ENCODE measurements around the gene GSS. TPM values are rescaled to one million over a fixed set of nuclear protein-coding genes. Genes with fewer than 3 reads are reported as not detected.

GSS gene
- total RNA-seq, 3 donors from 2014 or later = 33.4 to 61.9 (median 53.7) TPM

DNA sequence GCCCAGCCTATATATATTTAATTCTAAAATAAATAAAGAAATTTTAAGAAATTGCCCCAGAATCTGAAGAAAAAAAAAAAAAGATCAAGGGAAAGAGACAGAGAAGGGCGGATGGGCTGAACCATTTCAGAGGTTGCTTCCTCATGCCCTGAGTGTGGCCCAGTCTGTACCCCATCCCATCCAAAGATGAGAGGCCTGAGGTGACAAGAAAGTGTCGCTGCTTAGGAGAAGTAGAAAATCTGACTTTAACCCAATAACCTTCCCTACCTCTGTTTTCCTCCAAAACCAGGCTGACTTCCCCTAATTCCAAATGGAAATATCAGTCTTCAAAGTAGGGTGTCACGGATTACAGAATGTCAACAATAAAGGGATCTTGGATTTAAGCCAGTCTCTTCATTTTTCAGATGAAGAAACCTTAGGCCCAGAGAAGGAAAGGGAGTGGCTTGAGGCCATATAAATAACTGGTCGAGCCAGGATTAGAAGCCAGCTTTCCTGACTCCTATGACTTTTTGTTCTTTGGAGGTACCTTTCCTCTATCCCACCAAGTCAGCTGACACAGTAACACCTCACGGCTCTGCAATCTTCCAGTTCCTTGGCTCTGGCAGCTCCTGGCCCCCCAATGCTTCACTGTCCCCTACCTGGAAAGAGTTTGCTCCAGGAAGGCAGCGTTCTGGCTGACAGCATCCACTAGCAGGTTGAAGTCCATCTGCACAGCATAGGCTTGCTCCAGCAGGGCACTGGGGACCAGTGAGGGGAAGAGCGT lies 10.1 kb downstream of the GSS start:
- intact Hi-C loops (cut with DNase I; ENCODE audit: low total_unique reads) = no loop called here
- Histone ChIP-seq H3K4me1 (no peaks in the 10 kb centered on the region), H3K27ac (peak overlapping the region; percentile 66 to 69), H3K36me3 (no peaks in the 10 kb centered on the region), H3K4me3 (no peak overlapping the region), H3K27me3 (no peaks in the 10 kb centered on the region), H3K9me3 (no peaks in the 10 kb centered on the region)
- TF ChIP-seq, protein P1, sequence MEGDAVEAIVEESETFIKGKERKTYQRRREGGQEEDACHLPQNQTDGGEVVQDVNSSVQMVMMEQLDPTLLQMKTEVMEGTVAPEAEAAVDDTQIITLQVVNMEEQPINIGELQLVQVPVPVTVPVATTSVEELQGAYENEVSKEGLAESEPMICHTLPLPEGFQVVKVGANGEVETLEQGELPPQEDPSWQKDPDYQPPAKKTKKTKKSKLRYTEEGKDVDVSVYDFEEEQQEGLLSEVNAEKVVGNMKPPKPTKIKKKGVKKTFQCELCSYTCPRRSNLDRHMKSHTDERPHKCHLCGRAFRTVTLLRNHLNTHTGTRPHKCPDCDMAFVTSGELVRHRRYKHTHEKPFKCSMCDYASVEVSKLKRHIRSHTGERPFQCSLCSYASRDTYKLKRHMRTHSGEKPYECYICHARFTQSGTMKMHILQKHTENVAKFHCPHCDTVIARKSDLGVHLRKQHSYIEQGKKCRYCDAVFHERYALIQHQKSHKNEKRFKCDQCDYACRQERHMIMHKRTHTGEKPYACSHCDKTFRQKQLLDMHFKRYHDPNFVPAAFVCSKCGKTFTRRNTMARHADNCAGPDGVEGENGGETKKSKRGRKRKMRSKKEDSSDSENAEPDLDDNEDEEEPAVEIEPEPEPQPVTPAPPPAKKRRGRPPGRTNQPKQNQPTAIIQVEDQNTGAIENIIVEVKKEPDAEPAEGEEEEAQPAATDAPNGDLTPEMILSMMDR (IDR thresholded peaks at IDR 0.05) = no peak
- TF ChIP-seq POLR2A (IDR thresholded peaks at IDR 0.05) = no peak
- no peak for TF ChIP-seq POLR2AphosphoS5 (IDR thresholded peaks at IDR 0.05)
- peak; percentile 27 to 31 for DNase-seq (ENCODE audit: low spot score in 2 of 2)

DNA sequence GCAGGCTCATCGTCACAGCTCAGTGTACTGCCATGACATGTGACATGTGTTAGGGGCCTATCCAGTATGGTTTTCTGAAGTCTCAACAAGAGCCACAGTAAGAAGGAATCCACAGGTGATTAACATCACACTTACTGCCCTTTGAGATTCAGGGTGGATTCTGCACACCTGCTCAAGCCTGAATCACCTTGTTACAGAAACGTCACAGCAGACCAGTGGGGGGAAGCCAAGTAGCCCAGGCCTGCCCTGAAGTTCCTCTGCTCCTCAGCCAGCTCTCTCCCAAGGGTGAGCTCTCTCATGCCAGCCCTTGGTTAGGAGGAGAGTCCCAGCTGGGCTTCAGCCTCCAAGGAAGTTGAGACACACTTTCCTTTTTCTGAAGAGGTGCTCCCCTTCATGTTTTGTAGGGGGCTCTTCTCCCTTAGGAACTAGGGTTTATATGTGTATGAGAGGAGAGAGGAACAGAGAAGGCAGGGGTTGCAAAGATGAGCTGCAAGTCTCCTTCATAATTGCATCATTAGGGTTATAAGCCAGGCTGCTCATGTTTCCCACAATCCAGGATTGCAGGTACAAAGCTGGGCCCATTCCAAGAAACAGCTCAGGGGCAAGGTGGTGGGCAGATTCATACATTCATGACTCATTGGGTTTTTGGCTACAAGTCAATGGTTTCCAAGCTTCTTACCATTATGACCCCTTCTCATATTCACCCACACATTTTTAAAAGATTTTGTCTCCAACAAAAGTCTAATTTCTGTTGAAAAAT lies 11.6 kb downstream of the GSS start:
- intact Hi-C loops (cut with DNase I; ENCODE audit: low total_unique reads) = no loop called here
- peak overlapping the region; percentile 11 to 52 for H3K27ac ChIP-seq

DNA sequence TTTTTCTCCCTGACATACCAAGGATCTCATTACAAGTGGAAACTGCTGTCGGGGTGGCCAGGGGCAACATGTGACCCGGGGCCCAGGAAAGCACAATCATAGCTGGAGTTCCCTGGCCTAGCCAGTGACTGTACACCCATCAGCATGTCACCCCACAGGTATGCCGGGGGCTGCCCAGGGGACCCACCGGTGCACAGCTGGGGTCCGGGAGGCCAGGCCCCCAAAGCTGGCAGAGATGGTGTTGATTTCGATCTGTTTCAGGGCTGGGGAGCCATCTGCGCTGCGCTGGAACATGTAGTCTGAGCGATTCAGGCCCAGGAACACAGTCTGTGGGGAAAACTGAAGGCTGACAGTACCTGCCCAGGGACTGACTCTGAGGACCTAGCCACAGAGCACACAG lies 13.3 kb downstream of the GSS start:
- H3K27ac ChIP-seq = no peak overlapping the region
- no peak for DNase-seq (ENCODE audit: low spot score in 2 of 2)
- H3K4me1 ChIP-seq = peaks cover 0 to 8% of the 10 kb centered on the region in 2 donors
- H3K9me3 ChIP-seq = no peaks in the 10 kb centered on the region
- no peak overlapping the region for H3K4me3 ChIP-seq
- intact Hi-C loops (cut with DNase I; ENCODE audit: low total_unique reads) = no loop called here
- no peaks in the 10 kb centered on the region for H3K27me3 ChIP-seq
- TF ChIP-seq, protein P1 (IDR thresholded peaks at IDR 0.05) = no peak
- TF ChIP-seq POLR2A (IDR thresholded peaks at IDR 0.05) (no peak), POLR2AphosphoS5 (IDR thresholded peaks at IDR 0.05) (no peak)
- H3K36me3 ChIP-seq = no peaks in the 10 kb centered on the region

More for the DNA sequence above, 11.6 kb downstream of the GSS start:
- Histone ChIP-seq H3K9me3 (no peaks in the 10 kb centered on the region), H3K27me3 (no peaks in the 10 kb centered on the region), H3K4me1 (no peaks in the 10 kb centered on the region), H3K4me3 (no peak overlapping the region), H3K36me3 (no peaks in the 10 kb centered on the region)
- TF ChIP-seq POLR2AphosphoS5 (IDR thresholded peaks at IDR 0.05) = no peak
- peak in 1 of 2 donors; percentile 31 for DNase-seq (ENCODE audit: low spot score in 2 of 2)

DNA sequence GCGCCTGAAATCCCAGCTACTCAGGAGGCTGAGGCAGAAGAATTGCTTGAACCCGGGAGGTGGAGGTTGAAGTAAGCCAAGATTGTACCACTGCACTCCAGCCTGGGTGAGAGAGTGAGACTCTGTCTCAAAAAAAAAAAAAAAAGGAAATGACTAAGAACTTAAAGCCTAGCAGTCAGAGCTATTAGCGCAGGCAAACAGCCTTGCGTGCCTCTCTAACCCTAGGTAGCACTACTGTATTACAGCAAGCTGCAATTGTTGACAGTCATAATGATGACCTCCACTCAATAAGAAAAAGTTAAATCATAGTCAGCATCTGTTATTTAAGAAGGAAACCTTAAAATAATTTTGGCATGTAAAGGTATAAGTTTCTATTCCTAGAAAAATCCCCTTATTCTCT lies 14.4 kb downstream of the GSS start:
- H3K36me3 ChIP-seq = no peaks in the 10 kb centered on the region
- intact Hi-C loops (cut with DNase I; ENCODE audit: low total_unique reads) = no loop called here
- no peaks in the 10 kb centered on the region for H3K9me3 ChIP-seq
- H3K4me3 ChIP-seq = no peak overlapping the region
- TF ChIP-seq POLR2A (IDR thresholded peaks at IDR 0.05) = no peak
- TF ChIP-seq POLR2AphosphoS5 (IDR thresholded peaks at IDR 0.05) = no peak
- TF ChIP-seq, protein P1 (IDR thresholded peaks at IDR 0.05) = no peak
- no peak overlapping the region for H3K27ac ChIP-seq
- no peaks in the 10 kb centered on the region for H3K27me3 ChIP-seq
- DNase-seq (ENCODE audit: low spot score in 2 of 2) = no peak
- H3K4me1 ChIP-seq = peaks cover 0 to 8% of the 10 kb centered on the region in 2 donors

DNA sequence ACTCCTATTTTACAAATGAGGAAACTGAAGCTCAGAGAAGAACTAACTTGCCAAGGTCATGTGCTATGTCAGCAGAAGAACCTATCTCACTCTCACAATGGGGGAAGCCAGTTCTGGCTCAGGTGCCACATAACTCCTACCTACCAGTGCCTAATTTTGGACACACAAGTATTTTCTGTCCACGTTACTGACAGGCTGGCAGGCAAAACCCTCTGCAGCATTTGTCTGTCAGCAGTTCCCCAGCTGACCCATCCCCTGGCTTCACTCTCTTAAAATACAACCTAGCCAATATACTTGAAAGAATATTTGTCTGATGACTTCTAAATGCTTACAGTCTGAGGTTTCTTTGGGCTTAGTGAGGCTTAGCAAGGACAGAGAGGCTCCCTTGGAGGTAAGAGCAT lies 15.5 kb downstream of the GSS start:
- no peaks in the 10 kb centered on the region for H3K9me3 ChIP-seq
- H3K27me3 ChIP-seq = no peaks in the 10 kb centered on the region
- no peak for DNase-seq (ENCODE audit: low spot score in 2 of 2)
- intact Hi-C loops (cut with DNase I; ENCODE audit: low total_unique reads) = no loop called here
- TF ChIP-seq POLR2A (IDR thresholded peaks at IDR 0.05) = no peak
- TF ChIP-seq POLR2AphosphoS5 (IDR thresholded peaks at IDR 0.05) = no peak
- TF ChIP-seq, protein P1 (IDR thresholded peaks at IDR 0.05) = no peak
- H3K27ac ChIP-seq = no peak overlapping the region
- H3K4me3 ChIP-seq = no peak overlapping the region
- no peaks in the 10 kb centered on the region for H3K36me3 ChIP-seq
- peaks cover 0 to 8% of the 10 kb centered on the region in 2 donors for H3K4me1 ChIP-seq
